Gastroesophageal sphincter (tissue), 4 donors: ENCODE results near the gene APOH. TPM values are rescaled to one million over a fixed set of nuclear protein-coding genes. Genes with fewer than 3 reads are reported as not detected.

Experiments
- ATAC-seq: fragments of 150-250 bp; one replicate; pipeline ENCODE4 v1.9.1; 2016; ENCODE audit warnings: mild to moderate bottlenecking, moderate library complexity
- H3K27ac ChIP-seq, 4 donors: fragments of 200-600 bp; sonication (generic) in 3 of 4; 1 replicate in 3 of 4; 2 replicates in 1 of 4; pipeline ENCODE4 v1.5.1; 2016 to 2019
- H3K27me3 ChIP-seq: fragments of 200-600 bp; sonication (generic); one replicate; pipeline ENCODE4 v1.5.1; 2019
- H3K36me3 ChIP-seq, 2 donors: fragments of 200-600 bp; sonication (generic); one replicate each; pipeline ENCODE4 v1.5.1; 2019; ENCODE audit warnings: control low read depth in 1 of 2
- H3K4me1 ChIP-seq, 3 donors: fragments of 200-600 bp; sonication (generic); 1 replicate in 2 of 3; 2 replicates in 1 of 3; pipeline ENCODE4 v1.5.1; 2016 to 2019; ENCODE audit warnings: control low read depth in 2 of 3
- H3K4me3 ChIP-seq, 2 donors: fragments of 200-600 bp; sonication (generic); one replicate each; pipeline ENCODE4 v1.5.1; 2019; ENCODE audit warnings: mild to moderate bottlenecking in 1 of 2, moderate library complexity in 1 of 2
- H3K9me3 ChIP-seq, 3 donors: fragments of 200-600 bp; sonication (generic); one replicate each; pipeline ENCODE4 v1.5.1; 2017 to 2019; ENCODE audit warnings: control low read depth in 2 of 3
- CTCF ChIP-seq, 4 experiments: fragments of 200-600 bp in 2 of 4; fragments of 450-650 bp in 2 of 4; sonication (generic) in 1 of 4; IDR thresholded peaks; one replicate each; pipeline ENCODE4 v1.5.1; 2017 to 2019; ENCODE audit warnings: antibody characterized with exemption in 4 of 4, mild to moderate bottlenecking in 2 of 4, moderate library complexity in 2 of 4
- EP300 ChIP-seq: sonication (generic); formaldehyde crosslinking; IDR thresholded peaks from one replicate; pipeline ENCODE4 v1.6.1; 2017; ENCODE audit warnings: antibody characterized with exemption, mild to moderate bottlenecking
- POLR2A ChIP-seq, 2 donors: fragments of 450-650 bp; IDR thresholded peaks; one replicate each; pipeline ENCODE4 v1.6.1; 2017; ENCODE audit warnings: antibody characterized with exemption in 2 of 2, mild to moderate bottlenecking in 2 of 2, moderate library complexity in 1 of 2
- POLR2AphosphoS5 ChIP-seq: sonication (generic); formaldehyde crosslinking; IDR thresholded peaks from one replicate; pipeline ENCODE4 v1.6.1; 2017; ENCODE audit warnings: antibody characterized with exemption
- WGBS, 2 donors: methylation state at CpG; one replicate each; pipeline ENCODE4 v1.1.5; 2018; ENCODE audit warnings: low coverage in 1 of 2; 5-methylcytosine and 5-hydroxymethylcytosine counted together
- total RNA-seq, 4 donors: library from RNA; depleted of rRNA; stranded (reverse); fragments of >200 nt; gene quantifications; one replicate each; pipeline ENCODE4 v1.1.0, GENCODE V29; 2016

Gene APOH
- not detected for total RNA-seq

- H3K4me3 ChIP-seq: no peak within 1 kb of the TSS
- TF ChIP-seq EP300 (no peak), POLR2AphosphoS5 (no peak), POLR2A (IDR thresholded peaks at IDR 0.05) (no peak), CTCF (IDR thresholded peaks at IDR 0.05) (no peak)
- ATAC-seq: no peak
- no peak within 1 kb of the TSS for H3K27ac ChIP-seq
- H3K27me3 ChIP-seq: peaks cover 7% of the 10 kb centered on the region
- no peaks in the 10 kb centered on the region for H3K36me3 ChIP-seq
- no peaks in the 10 kb centered on the region for H3K9me3 ChIP-seq
- H3K4me1 ChIP-seq: no peaks in the 10 kb centered on the region
- WGBS, 2 donors: 80 to 82% methylated on average over 11 to 15 of the region's 20 CpGs
Observed at GRCh38 chr17:66228887-66229782, at the start of gene APOH. APOH (minus strand) TSS chr17:66229415; CDS start chr17:66229379, 36 bp downstream.

GRCh38 chr17:66277191-66277590, 48.0 kb upstream of the APOH start:
- Histone ChIP-seq H3K27me3 (no peaks in the 10 kb centered on the region), H3K4me1 (peaks cover 0 to 16% (median 0%) of the 10 kb centered on the region in 3 donors), H3K36me3 (no peaks in the 10 kb centered on the region), H3K4me3 (no peak overlapping the region), H3K27ac (no peak overlapping the region), H3K9me3 (no peaks in the 10 kb centered on the region)
- ATAC-seq: no peak
- WGBS, 2 donors: no CpG with 5 or more reads among the region's 2 CpGs
- TF ChIP-seq CTCF (IDR thresholded peaks at IDR 0.05): no peak
- no peak for TF ChIP-seq POLR2A (IDR thresholded peaks at IDR 0.05)
- no peak for TF ChIP-seq POLR2AphosphoS5
- no peak for TF ChIP-seq EP300

- no peaks in the 10 kb centered on the region for H3K9me3 ChIP-seq
- H3K27ac ChIP-seq: no peak overlapping the region
- peaks cover 0 to 16% (median 0%) of the 10 kb centered on the region in 3 donors for H3K4me1 ChIP-seq
- H3K36me3 ChIP-seq: no peaks in the 10 kb centered on the region
- WGBS, 2 donors: 86% methylated on average over 3 of the region's 3 CpGs; no CpG with 5 or more reads in 1 of the 2 donors
- ATAC-seq: no peak
- no peak overlapping the region for H3K4me3 ChIP-seq
- H3K27me3 ChIP-seq: no peaks in the 10 kb centered on the region
- no peak for TF ChIP-seq EP300
- TF ChIP-seq POLR2A (IDR thresholded peaks at IDR 0.05): no peak
- TF ChIP-seq CTCF (IDR thresholded peaks at IDR 0.05): no peak
- TF ChIP-seq POLR2AphosphoS5: no peak
Observed at GRCh38 chr17:66276328-66276937, 47.2 kb upstream of the APOH start.

DNA sequence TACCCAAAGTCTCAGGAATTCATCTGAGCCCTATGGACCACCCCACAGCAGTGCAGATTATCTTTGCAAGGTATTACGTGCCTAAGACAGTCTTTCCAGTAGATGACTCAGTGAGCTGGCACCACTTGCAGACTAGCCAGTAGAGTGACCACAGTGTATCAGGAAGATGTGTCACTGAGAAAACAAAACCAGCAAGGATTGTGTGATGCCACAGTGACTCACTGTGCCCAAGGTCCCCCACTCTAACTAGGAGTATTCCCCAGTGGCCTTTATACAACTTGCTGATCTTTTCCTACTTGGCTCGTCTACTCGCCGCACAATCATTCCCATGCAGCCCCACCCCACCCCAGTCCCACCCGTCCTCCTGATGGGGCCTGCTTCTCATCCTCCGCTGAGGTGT, 46.4 kb upstream of the APOH start:
- ATAC-seq: no peak
- H3K4me1 ChIP-seq: peaks cover 0 to 16% (median 0%) of the 10 kb centered on the region in 3 donors
- no peak overlapping the region for H3K27ac ChIP-seq
- H3K4me3 ChIP-seq: no peak overlapping the region
- H3K9me3 ChIP-seq: no peaks in the 10 kb centered on the region
- no peaks in the 10 kb centered on the region for H3K36me3 ChIP-seq
- H3K27me3 ChIP-seq: no peaks in the 10 kb centered on the region
- no peak for TF ChIP-seq POLR2AphosphoS5
- TF ChIP-seq CTCF (IDR thresholded peaks at IDR 0.05): no peak
- TF ChIP-seq POLR2A (IDR thresholded peaks at IDR 0.05): no peak
- no peak for TF ChIP-seq EP300
- WGBS, 2 donors: 62 to 100% methylated on average over 3 to 4 of the region's 6 CpGs

GRCh38 chr17:66273586-66273848, 44.3 kb upstream of the APOH start:
- TF ChIP-seq CTCF (IDR thresholded peaks at IDR 0.05) (no peak), POLR2A (IDR thresholded peaks at IDR 0.05) (no peak), EP300 (no peak), POLR2AphosphoS5 (no peak)

More at GRCh38 chr17:66273586-66273848, 44.3 kb upstream of the APOH start:
- Histone ChIP-seq H3K4me1 (peaks cover 0 to 16% (median 0%) of the 10 kb centered on the region in 3 donors), H3K27ac (no peak overlapping the region), H3K4me3 (no peak overlapping the region), H3K36me3 (no peaks in the 10 kb centered on the region), H3K9me3 (no peaks in the 10 kb centered on the region), H3K27me3 (no peaks in the 10 kb centered on the region)
- ATAC-seq: no peak
